Fibroblast of lung (primary cell): ENCODE results near the gene ZNF423. TPM values are rescaled to one million over a fixed set of nuclear protein-coding genes. Genes with fewer than 3 reads are reported as not detected.

ENCODE experiments used
- DNase-seq, 2 donors: peaks; one replicate each; pipeline versions ENCODE4 v3.0.0 to v3.0.0-alpha.2; 2010; ENCODE audit warnings: low read depth in 2 of 2
- H2AFZ ChIP-seq: 2 replicates; pipeline ENCODE4 v1.5.1; 2012; ENCODE audit warnings: low read length, control low read depth, inconsistent platforms
- H3K27ac ChIP-seq: 2 replicates; pipeline ENCODE4 v1.5.1; 2011; ENCODE audit warnings: low read length, control low read depth; ENCODE audit not compliant: insufficient read depth
- H3K27me3 ChIP-seq: 2 replicates; pipeline ENCODE4 v1.5.1; 2011; ENCODE audit warnings: mild to moderate bottlenecking, low read length; ENCODE audit not compliant: control insufficient read depth, insufficient read depth
- H3K36me3 ChIP-seq: 2 replicates; pipeline ENCODE4 v1.5.1; 2011; ENCODE audit warnings: low read length; ENCODE audit not compliant: control insufficient read depth, insufficient read depth
- H3K4me1 ChIP-seq: 2 replicates; pipeline ENCODE4 v1.5.1; 2011; ENCODE audit warnings: low read length; ENCODE audit not compliant: control insufficient read depth, insufficient read depth; ENCODE audit errors: extremely low read depth
- H3K4me2 ChIP-seq: 2 replicates; pipeline ENCODE4 v1.5.1; 2011; ENCODE audit warnings: low read length, control low read depth; ENCODE audit not compliant: insufficient read depth; ENCODE audit errors: extremely low read depth
- H3K4me3 ChIP-seq, 4 experiments: fragments of 200-600 bp in 1 of 4; sonication (generic) in 1 of 4; replicated peaks in 1 of 4; 2 replicates each; pipeline ENCODE4 v1.5.1; 2011 to 2016; ENCODE audit warnings: low read length in 4 of 4, low read depth in 3 of 4, mild to moderate bottlenecking in 3 of 4, control low read depth in 2 of 4, inconsistent platforms in 1 of 4, mixed read lengths in 1 of 4; ENCODE audit not compliant: insufficient read depth in 1 of 4; ENCODE audit errors: control extremely low read depth in 1 of 4
- H3K79me2 ChIP-seq: 2 replicates; pipeline ENCODE4 v1.5.1; 2012; ENCODE audit warnings: mild to moderate bottlenecking, low read length, inconsistent platforms; ENCODE audit not compliant: control insufficient read depth, insufficient read depth
- H3K9ac ChIP-seq: 2 replicates; pipeline ENCODE4 v1.5.1; 2011; ENCODE audit warnings: mild to moderate bottlenecking, low read length, control low read depth; ENCODE audit not compliant: insufficient read depth
- H3K9me3 ChIP-seq: 2 replicates; pipeline ENCODE4 v1.5.1; 2012; ENCODE audit warnings: low read depth, low read length; ENCODE audit not compliant: control insufficient read depth, insufficient read depth
- H4K20me1 ChIP-seq: 2 replicates; pipeline ENCODE4 v1.5.1; 2011; ENCODE audit warnings: low read length; ENCODE audit not compliant: control insufficient read depth, insufficient read depth; ENCODE audit errors: extremely low read depth
- CTCF ChIP-seq, 2 donors: IDR thresholded peaks in 1 of 2; conservative IDR thresholded peaks in 1 of 2; 1 replicate in 1 of 2; 2 replicates in 1 of 2; pipeline ENCODE4 v1.5.1; 2011 to 2012; ENCODE audit warnings: low read length in 2 of 2, control low read depth in 1 of 2, inconsistent platforms in 1 of 2, low read depth in 1 of 2, mild to moderate bottlenecking in 1 of 2
- EZH2 ChIP-seq: IDR thresholded peaks from 2 replicates; pipeline ENCODE4 v1.5.1; 2012; ENCODE audit warnings: low read length, control low read depth, mild to moderate bottlenecking; ENCODE audit errors: missing control alignments
- polyA plus RNA-seq, 2 donors: library from polyadenylated mRNA; depleted of rRNA in 1 of 2; stranded (reverse) in 1 of 2; unstranded in 1 of 2; fragments of >200 nt; gene quantifications; 2 replicates each; pipeline ENCODE4 v1.2.1, GENCODE V29; 2011 to 2012; ENCODE audit warnings: missing spikeins in 1 of 2
- total RNA-seq: library from RNA; depleted of rRNA; stranded (reverse); fragments of >200 nt; gene quantifications from 2 replicates; pipeline ENCODE4 v1.2.1, GENCODE V29; 2014

The ZNF423 gene
- total and polyA plus RNA-seq, 2 donors (not counting 1 experiment from before 2014, with no cell fraction given), result 0.07 to 0.17 TPM

GRCh38 chr16:49544828-49545227 is 311.1 kb downstream of the ZNF423 start:
- no peaks in the 10 kb centered on the region for H3K9me3 ChIP-seq
- H3K36me3 ChIP-seq, result no peaks in the 10 kb centered on the region
- no peaks in the 10 kb centered on the region for H3K79me2 ChIP-seq
- H3K9ac ChIP-seq, result no peak overlapping the region
- no peak overlapping the region for H3K4me3 ChIP-seq
- H3K4me2 ChIP-seq, result no peak overlapping the region
- H4K20me1 ChIP-seq, result no peaks in the 10 kb centered on the region
- H3K4me1 ChIP-seq, result no peaks in the 10 kb centered on the region
- H2AFZ ChIP-seq, result no peak overlapping the region
- H3K27me3 ChIP-seq, result no peaks in the 10 kb centered on the region
- H3K27ac ChIP-seq, result no peak overlapping the region
- TF ChIP-seq EZH2 (no peak), CTCF (conservative IDR thresholded peaks at IDR 0.05 in 1 of 2, IDR thresholded peaks at IDR 0.05 in 1 of 2; ENCODE audit: low read depth in 1 of 2, low read length in 2 of 2) (no peak)
- DNase-seq, result no peak

GRCh38 chr16:49543631-49543946 is 312.3 kb downstream of the ZNF423 start:
- no peak for DNase-seq
- no peaks in the 10 kb centered on the region for H4K20me1 ChIP-seq
- no peak overlapping the region for H3K27ac ChIP-seq
- H3K36me3 ChIP-seq, result no peaks in the 10 kb centered on the region
- H3K9ac ChIP-seq, result no peak overlapping the region
- H3K4me2 ChIP-seq, result no peak overlapping the region
- H3K4me3 ChIP-seq, result no peak overlapping the region
- no peaks in the 10 kb centered on the region for H3K9me3 ChIP-seq
- no peak overlapping the region for H2AFZ ChIP-seq
- no peaks in the 10 kb centered on the region for H3K27me3 ChIP-seq
- TF ChIP-seq CTCF (conservative IDR thresholded peaks at IDR 0.05 in 1 of 2, IDR thresholded peaks at IDR 0.05 in 1 of 2; ENCODE audit: low read depth in 1 of 2, low read length in 2 of 2) (no peak), EZH2 (no peak)
- H3K79me2 ChIP-seq, result no peaks in the 10 kb centered on the region
- H3K4me1 ChIP-seq, result no peaks in the 10 kb centered on the region

- no peak overlapping the region for H3K4me3 ChIP-seq
- no peaks in the 10 kb centered on the region for H3K79me2 ChIP-seq
- TF ChIP-seq CTCF (conservative IDR thresholded peaks at IDR 0.05 in 1 of 2, IDR thresholded peaks at IDR 0.05 in 1 of 2; ENCODE audit: low read depth in 1 of 2, low read length in 2 of 2) (no peak), EZH2 (no peak)
- H2AFZ ChIP-seq, result no peak overlapping the region
- H3K4me2 ChIP-seq, result no peak overlapping the region
- H3K27me3 ChIP-seq, result no peaks in the 10 kb centered on the region
- H3K36me3 ChIP-seq, result no peaks in the 10 kb centered on the region
- no peaks in the 10 kb centered on the region for H3K9me3 ChIP-seq
- H3K4me1 ChIP-seq, result no peaks in the 10 kb centered on the region
- H3K9ac ChIP-seq, result no peak overlapping the region
- no peak overlapping the region for H3K27ac ChIP-seq
- H4K20me1 ChIP-seq, result no peaks in the 10 kb centered on the region
- DNase-seq, result peak in 1 of 2 donors; percentile 19
These were observed 312.8 kb downstream of the ZNF423 start for GRCh38 chr16:49542946-49543630.
